22Rv1 (cell line): ENCODE results near the gene GRHPR.

Source experiments
- H3K27ac ChIP-seq: fragments of 450-650 bp; 2 replicates; pipeline ENCODE4 v1.5.1; 2017
- CTCF ChIP-seq: fragments of 450-650 bp; IDR thresholded peaks from 2 replicates; pipeline ENCODE4 v1.5.1; 2017; ENCODE audit warnings: mild to moderate bottlenecking
- ZFX ChIP-seq: fragments of 450-650 bp; IDR thresholded peaks from 2 replicates; pipeline ENCODE4 v1.6.1; 2017; ENCODE audit warnings: antibody characterized with exemption, borderline replicate concordance

The GRHPR gene

GRCh38 chr9:37408933-37409710, 13.4 kb upstream of the GRHPR start:
- H3K27ac ChIP-seq: no peak overlapping the region
- TF ChIP-seq CTCF: no peak
- no peak for TF ChIP-seq ZFX

- no peak overlapping the region for H3K27ac ChIP-seq
- TF ChIP-seq ZFX: no peak
- no peak for TF ChIP-seq CTCF
These were observed 12.1 kb upstream of the GRHPR start for GRCh38 chr9:37410354-37410861.

GRCh38 chr9:37410969-37411785, 11.3 kb upstream of the GRHPR start:
- TF ChIP-seq CTCF (peak; percentile 33), ZFX (no peak)
- no peak overlapping the region for H3K27ac ChIP-seq

- no peak overlapping the region for H3K27ac ChIP-seq
- no peak for TF ChIP-seq ZFX
- no peak for TF ChIP-seq CTCF
These were observed 9.9 kb upstream of the GRHPR start for GRCh38 chr9:37412431-37413151.

- H3K27ac ChIP-seq: no peak overlapping the region
- TF ChIP-seq CTCF: no peak
- no peak for TF ChIP-seq ZFX
These were observed 9.2 kb upstream of the GRHPR start for GRCh38 chr9:37413311-37413710.

GRCh38 chr9:37414503-37414943, 8.0 kb upstream of the GRHPR start:
- H3K27ac ChIP-seq: no peak overlapping the region
- TF ChIP-seq CTCF: no peak
- no peak for TF ChIP-seq ZFX
